ENCODE measurements around the gene STAT6. TPM values are rescaled to one million over a fixed set of nuclear protein-coding genes. Genes with fewer than 3 reads are reported as not detected.

The STAT6 gene
- total and polyA plus RNA-seq, 10 of the 15 experiments (the other 5 are each of a cell fraction or from before 2014, with no cell fraction given), result 14.2 to 176 (median 89.6) TPM

DNA sequence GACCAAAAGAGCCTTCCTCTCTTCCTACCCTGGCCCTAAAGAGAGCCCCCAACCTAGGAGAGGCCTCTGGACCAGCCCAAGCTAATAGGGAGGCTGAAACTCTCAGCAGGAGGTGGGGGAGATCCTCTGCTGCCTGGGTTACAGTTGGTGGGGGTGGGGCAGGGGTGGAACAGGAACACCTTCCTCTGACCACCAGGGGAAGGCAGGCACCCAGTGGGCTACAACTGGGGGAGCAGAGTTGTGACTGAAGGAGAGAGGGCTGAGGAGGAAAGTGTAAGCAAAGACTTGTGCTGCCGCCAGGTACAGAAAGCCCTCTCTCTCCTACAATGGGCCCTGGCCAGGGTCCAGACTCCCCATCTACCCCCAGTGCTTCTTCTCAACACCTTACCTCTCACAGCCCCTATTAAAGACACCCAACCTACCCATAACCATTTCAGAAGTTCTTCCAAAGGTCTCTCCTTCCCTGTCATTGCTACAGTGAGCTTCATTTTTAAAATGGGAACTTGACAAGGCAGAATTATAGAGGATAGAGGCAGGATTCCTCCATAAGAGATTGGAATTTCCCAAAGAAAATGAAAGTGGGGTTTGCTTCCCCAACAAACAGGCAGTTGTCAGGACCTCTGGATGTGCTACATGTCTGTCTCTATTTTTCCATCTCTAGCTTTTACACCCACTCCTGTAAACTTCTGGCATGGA is 62.6 kb downstream of the STAT6 start:
- Histone ChIP-seq H3K4me3 (no peak overlapping the region), H3K9ac (ENCODE audit: control insufficient read depth, insufficient read depth, low read length) (no peak overlapping the region), H4K20me1 (ENCODE audit: control insufficient read depth, insufficient read depth) (no peaks in the 10 kb centered on the region), H3K79me2 (ENCODE audit: control insufficient read depth, insufficient read depth, low read length) (no peaks in the 10 kb centered on the region), H3K27ac (ENCODE audit: control insufficient read depth, insufficient read depth) (no peak overlapping the region), H3K9me3 (replicated peaks; ENCODE audit: control insufficient read depth, insufficient read depth, low read length) (no peaks in the 10 kb centered on the region; the same call in 2 of the 3 replicates), H2AFZ (ENCODE audit: control insufficient read depth, low read depth, low read length) (no peak overlapping the region), H3K36me3 (ENCODE audit: control insufficient read depth in 2 of 2, insufficient read depth in 2 of 2, low read length in 1 of 2) (no peaks in the 10 kb centered on the region), H3K27me3 (replicated peaks in 1 of 2; ENCODE audit: control insufficient read depth in 2 of 2, insufficient read depth in 2 of 2, low read length in 1 of 2) (no peaks in the 10 kb centered on the region; a peak in 1 of 4 replicates), H3K4me1 (ENCODE audit: control insufficient read depth, insufficient read depth, low read length) (peaks cover 15% of the 10 kb centered on the region), H3K4me2 (ENCODE audit: control insufficient read depth, insufficient read depth) (no peak overlapping the region)
- SMC1A ChIA-PET (ENCODE audit: uncharacterized antibody, unreplicated experiment), result interaction anchor here (0.5 to 2.1 kb wide), 4 partner anchors 13 to 706 kb away, joined by 3 to 5 read pairs (median 3); no protein-coding TSS in a partner anchor
- CTCF ChIA-PET, result interaction anchor here (1.0 to 2.5 kb wide), 6 partner anchors 10 to 64 kb away, joined by 3 to 9 read pairs (median 4); no protein-coding TSS in a partner anchor
- RAD21 ChIA-PET (ENCODE audit: unreplicated experiment), result no interaction called here
- in situ Hi-C loops (cut with MboI) (no loop called here), intact Hi-C loops (cut with micrococcal nuclease; ENCODE audit: unreplicated experiment) (no loop called here)
- DNase-seq (ENCODE audit: low read depth, low spot score) (no peak), ATAC-seq (no peak), FAIRE-seq (no peak)
- TF ChIP-seq, protein P1, sequence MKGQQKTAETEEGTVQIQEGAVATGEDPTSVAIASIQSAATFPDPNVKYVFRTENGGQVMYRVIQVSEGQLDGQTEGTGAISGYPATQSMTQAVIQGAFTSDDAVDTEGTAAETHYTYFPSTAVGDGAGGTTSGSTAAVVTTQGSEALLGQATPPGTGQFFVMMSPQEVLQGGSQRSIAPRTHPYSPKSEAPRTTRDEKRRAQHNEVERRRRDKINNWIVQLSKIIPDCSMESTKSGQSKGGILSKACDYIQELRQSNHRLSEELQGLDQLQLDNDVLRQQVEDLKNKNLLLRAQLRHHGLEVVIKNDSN (IDR thresholded peaks at IDR 0.05; ENCODE audit: borderline replicate concordance, extremely low read length, insufficient read depth, low read depth, low read length), result no peak
- TF ChIP-seq WRNIP1 (IDR thresholded peaks at IDR 0.05; ENCODE audit: borderline replicate concordance, low read depth, low read length) (no peak), KAT2A (conservative IDR thresholded peaks at IDR 0.05; ENCODE audit: control insufficient read depth, low read depth, low read length) (no peak), CREM (IDR thresholded peaks at IDR 0.05; ENCODE audit: low read depth) (no peak), ZNF24 (IDR thresholded peaks at IDR 0.05) (no peak), BCL11A (IDR thresholded peaks at IDR 0.05; ENCODE audit: low read depth, low read length) (no peak), SIX5 (IDR thresholded peaks at IDR 0.05; ENCODE audit: low read depth, low read length, severe bottlenecking) (no peak), ZNF622 (IDR thresholded peaks at IDR 0.05) (no peak), HDGF (IDR thresholded peaks at IDR 0.05) (no peak), MXI1 (IDR thresholded peaks at IDR 0.05; ENCODE audit: low read depth, low read length) (no peak), FOXK2 (IDR thresholded peaks at IDR 0.05) (no peak), LARP7 (IDR thresholded peaks at IDR 0.05) (no peak)
- TF ChIP-seq, protein P2, sequence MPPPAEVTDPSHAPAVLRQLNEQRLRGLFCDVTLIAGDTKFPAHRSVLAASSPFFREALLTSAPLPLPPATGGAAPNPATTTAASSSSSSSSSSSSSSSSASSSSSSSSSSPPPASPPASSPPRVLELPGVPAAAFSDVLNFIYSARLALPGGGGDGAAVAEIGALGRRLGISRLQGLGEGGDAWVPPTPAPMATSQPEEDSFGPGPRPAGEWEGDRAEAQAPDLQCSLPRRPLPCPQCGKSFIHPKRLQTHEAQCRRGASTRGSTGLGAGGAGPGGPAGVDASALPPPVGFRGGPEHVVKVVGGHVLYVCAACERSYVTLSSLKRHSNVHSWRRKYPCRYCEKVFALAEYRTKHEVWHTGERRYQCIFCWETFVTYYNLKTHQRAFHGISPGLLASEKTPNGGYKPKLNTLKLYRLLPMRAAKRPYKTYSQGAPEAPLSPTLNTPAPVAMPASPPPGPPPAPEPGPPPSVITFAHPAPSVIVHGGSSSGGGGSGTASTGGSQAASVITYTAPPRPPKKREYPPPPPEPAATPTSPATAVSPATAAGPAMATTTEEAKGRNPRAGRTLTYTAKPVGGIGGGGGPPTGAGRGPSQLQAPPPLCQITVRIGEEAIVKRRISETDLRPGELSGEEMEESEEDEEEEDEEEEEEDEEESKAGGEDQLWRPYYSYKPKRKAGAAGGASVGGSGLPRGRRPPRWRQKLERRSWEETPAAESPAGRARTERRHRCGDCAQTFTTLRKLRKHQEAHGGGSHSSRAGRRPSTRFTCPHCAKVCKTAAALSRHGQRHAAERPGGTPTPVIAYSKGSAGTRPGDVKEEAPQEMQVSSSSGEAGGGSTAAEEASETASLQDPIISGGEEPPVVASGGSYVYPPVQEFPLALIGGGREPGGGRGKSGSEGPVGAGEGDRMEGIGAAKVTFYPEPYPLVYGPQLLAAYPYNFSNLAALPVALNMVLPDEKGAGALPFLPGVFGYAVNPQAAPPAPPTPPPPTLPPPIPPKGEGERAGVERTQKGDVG (CRISPR knock-in tag; IDR thresholded peaks at IDR 0.05), result no peak
- TF ChIP-seq, protein P3, sequence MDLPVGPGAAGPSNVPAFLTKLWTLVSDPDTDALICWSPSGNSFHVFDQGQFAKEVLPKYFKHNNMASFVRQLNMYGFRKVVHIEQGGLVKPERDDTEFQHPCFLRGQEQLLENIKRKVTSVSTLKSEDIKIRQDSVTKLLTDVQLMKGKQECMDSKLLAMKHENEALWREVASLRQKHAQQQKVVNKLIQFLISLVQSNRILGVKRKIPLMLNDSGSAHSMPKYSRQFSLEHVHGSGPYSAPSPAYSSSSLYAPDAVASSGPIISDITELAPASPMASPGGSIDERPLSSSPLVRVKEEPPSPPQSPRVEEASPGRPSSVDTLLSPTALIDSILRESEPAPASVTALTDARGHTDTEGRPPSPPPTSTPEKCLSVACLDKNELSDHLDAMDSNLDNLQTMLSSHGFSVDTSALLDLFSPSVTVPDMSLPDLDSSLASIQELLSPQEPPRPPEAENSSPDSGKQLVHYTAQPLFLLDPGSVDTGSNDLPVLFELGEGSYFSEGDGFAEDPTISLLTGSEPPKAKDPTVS (IDR thresholded peaks at IDR 0.05; ENCODE audit: low read depth, low read length), result no peak
- TF ChIP-seq, protein P4, sequence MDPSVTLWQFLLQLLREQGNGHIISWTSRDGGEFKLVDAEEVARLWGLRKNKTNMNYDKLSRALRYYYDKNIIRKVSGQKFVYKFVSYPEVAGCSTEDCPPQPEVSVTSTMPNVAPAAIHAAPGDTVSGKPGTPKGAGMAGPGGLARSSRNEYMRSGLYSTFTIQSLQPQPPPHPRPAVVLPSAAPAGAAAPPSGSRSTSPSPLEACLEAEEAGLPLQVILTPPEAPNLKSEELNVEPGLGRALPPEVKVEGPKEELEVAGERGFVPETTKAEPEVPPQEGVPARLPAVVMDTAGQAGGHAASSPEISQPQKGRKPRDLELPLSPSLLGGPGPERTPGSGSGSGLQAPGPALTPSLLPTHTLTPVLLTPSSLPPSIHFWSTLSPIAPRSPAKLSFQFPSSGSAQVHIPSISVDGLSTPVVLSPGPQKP (IDR thresholded peaks at IDR 0.05; ENCODE audit: low read depth, low read length), result no peak
- WGBS (ENCODE audit: insufficient coverage, insufficient replicate concordance, low lambda C conversion rate, missing lambda C conversion rate), result 100% methylated on average over 1 of the region's 1 CpG
- POLR2A ChIA-PET, result interaction anchor here (0.6 kb wide), 1 partner anchor 32 kb away, joined by 3 read pairs; no protein-coding TSS in a partner anchor
- BruUV-seq (replicated peaks), result no TSS peak
